Endothelial cell of umbilical vein (primary cell): ENCODE measurements around the gene EXOC1L. TPM values are rescaled to one million over a fixed set of nuclear protein-coding genes. Genes with fewer than 3 reads are reported as not detected.
A peak's percentile ranks its signal among the peaks of the same experiment; 100 is the strongest.

Source experiments
- BruUV-seq: library from RNA; stranded (reverse); fragments of 400-500 nt; replicated peaks from 2 replicates; lab custom pipeline; 2021; lab: Mats Ljungman, UMichigan
- CTCF ChIA-PET: fragments of 300-600, 350-600 bp; sonication (Branson Sonifier 250); formaldehyde crosslinking; loops from one replicate; lab custom pipeline; 2021; ENCODE audit warnings: antibody characterized with exemption, inconsistent platforms; lab: Charles Lee
- POLR2A ChIA-PET: fragments of 300-600, 350-600 bp; sonication (Branson Sonifier 250); formaldehyde crosslinking; loops from one replicate; lab custom pipeline; 2021; ENCODE audit warnings: antibody characterized with exemption, inconsistent platforms; lab: Charles Lee
- DNase-seq: peaks from one replicate; pipeline ENCODE4 v3.0.0-alpha.2; 2011; ENCODE audit warnings: low read depth, low spot score
- FAIRE-seq: peaks from 2 replicates; lab custom pipeline; 2011; peaks lifted over from hg19 to GRCh38; lab: Jason Lieb, UNC
- H2AFZ ChIP-seq: 2 replicates; pipeline ENCODE4 v1.6.0; 2012; ENCODE audit warnings: low read depth, low read length, control low read depth, inconsistent platforms
- H3K27ac ChIP-seq: 2 replicates; pipeline ENCODE4 v1.5.1; 2011; ENCODE audit warnings: low read depth, mild to moderate bottlenecking, control low read depth, low read length, moderate library complexity; ENCODE audit not compliant: insufficient read depth
- H3K27me3 ChIP-seq, 2 experiments: 2 replicates each; pipeline versions ENCODE4 v1.6.0 to v1.6.1; 2011; ENCODE audit warnings: low read length in 2 of 2, mixed read lengths in 1 of 2; ENCODE audit not compliant: control insufficient read depth in 2 of 2, insufficient read depth in 2 of 2
- H3K36me3 ChIP-seq, 2 experiments: 2 replicates in 1 of 2; 3 replicates in 1 of 2; pipeline ENCODE4 v1.5.1; 2011; ENCODE audit warnings: low read length in 2 of 2, mild to moderate bottlenecking in 1 of 2, moderate library complexity in 1 of 2; ENCODE audit not compliant: control insufficient read depth in 2 of 2, insufficient read depth in 2 of 2; ENCODE audit errors: extremely low read depth in 1 of 2
- H3K4me1 ChIP-seq: 3 replicates; pipeline ENCODE4 v1.5.1; 2011; ENCODE audit warnings: mild to moderate bottlenecking, low read length; ENCODE audit not compliant: control insufficient read depth, insufficient read depth; ENCODE audit errors: extremely low read depth
- H3K4me2 ChIP-seq: 2 replicates; pipeline ENCODE4 v1.6.1; 2011; ENCODE audit warnings: low read length, control low read depth, mixed read lengths; ENCODE audit not compliant: insufficient read depth
- H3K4me3 ChIP-seq, 3 experiments: fragments of 200-600 bp in 1 of 3; sonication (generic), shearing (Covaris generic) in 1 of 3; replicated peaks in 1 of 3; 2 replicates each; pipeline ENCODE4 v1.5.1; 2011 to 2016; ENCODE audit warnings: control low read depth in 3 of 3, low read length in 3 of 3, mild to moderate bottlenecking in 2 of 3, inconsistent platforms in 1 of 3, low read depth in 1 of 3, moderate library complexity in 1 of 3; ENCODE audit not compliant: insufficient read depth in 1 of 3
- H3K79me2 ChIP-seq: 2 replicates; pipeline ENCODE4 v1.6.0; 2012; ENCODE audit warnings: low read length, inconsistent platforms; ENCODE audit not compliant: control insufficient read depth, insufficient read depth
- H3K9ac ChIP-seq: replicated peaks from 2 replicates; pipeline ENCODE3; 2011; ENCODE audit warnings: low read length, control low read depth; ENCODE audit not compliant: insufficient read depth; ENCODE audit errors: extremely low read depth
- H3K9me1 ChIP-seq: replicated peaks from 3 replicates; pipeline ENCODE4 v1.6.0; 2011; ENCODE audit warnings: mild to moderate bottlenecking, low read length; ENCODE audit not compliant: control insufficient read depth, insufficient read depth; ENCODE audit errors: extremely low read depth
- H3K9me3 ChIP-seq: replicated peaks from 2 replicates; pipeline ENCODE4 v1.5.1; 2012; ENCODE audit warnings: low read length, inconsistent platforms; ENCODE audit not compliant: control insufficient read depth, insufficient read depth
- H4K20me1 ChIP-seq: replicated peaks from 2 replicates; pipeline ENCODE3; 2011; ENCODE audit warnings: mild to moderate bottlenecking, low read length; ENCODE audit not compliant: control insufficient read depth, insufficient read depth; ENCODE audit errors: extremely low read depth
- EZH2 ChIP-seq: IDR thresholded peaks from 2 replicates; pipeline ENCODE4 v1.6.1; 2012; ENCODE audit warnings: borderline replicate concordance, low read depth, mild to moderate bottlenecking, moderate library complexity, low read length, inconsistent platforms; ENCODE audit not compliant: severe bottlenecking
- FOS ChIP-seq: IDR thresholded peaks from 2 replicates; pipeline ENCODE4 v1.6.1; 2011; ENCODE audit warnings: mild to moderate bottlenecking, low read length, moderate library complexity, borderline replicate concordance; ENCODE audit not compliant: insufficient read depth
- JUN ChIP-seq: IDR thresholded peaks from 2 replicates; pipeline ENCODE4 v1.6.1; 2011; ENCODE audit warnings: borderline replicate concordance, low read depth; ENCODE audit not compliant: insufficient read length, insufficient read depth
- MAX ChIP-seq: IDR thresholded peaks from 2 replicates; pipeline ENCODE4 v1.6.1; 2011; ENCODE audit not compliant: insufficient read depth, insufficient read length
- MYC ChIP-seq: IDR thresholded peaks from one replicate; pipeline ENCODE4 v1.6.1; 2011; ENCODE audit warnings: mild to moderate bottlenecking, low read depth, low read length
- POLR2AphosphoS5 ChIP-seq: IDR thresholded peaks from 2 replicates; pipeline ENCODE4 v1.6.1; 2012; ENCODE audit warnings: low read depth, mild to moderate bottlenecking, control low read depth, low read length, moderate library complexity; ENCODE audit not compliant: insufficient read depth
- dilution Hi-C: fragments of 300-500 bp; cut with MboI; formaldehyde crosslinking; loops from one replicate; pipeline ENCODE4 v1.15.0; 2019; ENCODE audit warnings: low sequenced_read_pairs; ENCODE audit not compliant: extremely low pct_ligation_motif_present
- intact Hi-C: fragments of 100-400 bp; cut with micrococcal nuclease; formaldehyde crosslinking; loops from one replicate; pipeline ENCODE4 v1.10.0; 2022
- polyA plus RNA-seq, 4 experiments: library from polyadenylated mRNA; depleted of rRNA in 3 of 4; stranded (reverse) in 3 of 4; unstranded in 1 of 4; fragments of >200 nt; gene quantifications; 2 replicates each; pipeline versions ENCODE4 v1.2.1 to v1.2.3, GENCODE V29; 2011 to 2012; ENCODE audit warnings: missing spikeins in 1 of 4
- total RNA-seq: library from RNA; stranded (reverse); gene quantifications from 2 replicates; pipeline ENCODE4 v1.2.3, GENCODE V29; 2021
- TF ChIP-seq, protein P1 (sequence below), 2 donors: IDR thresholded peaks; 1 replicate in 1 of 2; 2 replicates in 1 of 2; pipeline ENCODE4 v1.5.1; 2011; ENCODE audit warnings: low read length in 2 of 2, mild to moderate bottlenecking in 2 of 2, moderate library complexity in 2 of 2, control low read depth in 1 of 2, inconsistent platforms in 1 of 2, low read depth in 1 of 2; ENCODE audit not compliant: insufficient read depth in 1 of 2; ENCODE audit errors: extremely low read depth in 1 of 2

EXOC1L gene
- total and polyA plus RNA-seq, 2 donors (not counting 3 experiments of a cell fraction or from before 2014, with no cell fraction given): not detected

DNA sequence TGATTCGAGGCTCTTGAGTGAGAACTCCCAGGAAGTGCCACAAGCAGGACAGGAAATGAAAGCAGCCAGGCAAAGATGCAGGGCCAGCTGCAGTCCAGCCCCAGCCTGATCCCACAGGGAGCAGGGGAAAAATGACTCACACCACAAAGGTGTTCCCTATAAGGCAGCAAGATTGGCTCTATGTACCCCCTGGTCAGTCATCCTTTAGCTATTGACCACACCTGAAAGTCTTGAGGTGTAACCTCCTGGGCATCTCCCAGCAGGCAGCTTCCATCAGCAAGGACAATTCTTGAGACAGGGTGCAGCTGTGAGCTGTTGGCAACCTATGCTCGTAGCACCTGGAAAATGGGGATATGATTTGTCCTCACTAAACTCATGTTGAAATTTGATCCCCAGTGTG lies 27.9 kb upstream of the EXOC1L start:
- Histone ChIP-seq H3K4me3 (no peak overlapping the region), H3K79me2 (no peaks in the 10 kb centered on the region), H3K4me2 (no peak overlapping the region), H2AFZ (no peak overlapping the region), H3K9ac (no peak overlapping the region), H3K9me3 (no peaks in the 10 kb centered on the region), H3K27ac (no peak overlapping the region), H4K20me1 (no peaks in the 10 kb centered on the region), H3K4me1 (peaks cover 2% of the 10 kb centered on the region), H3K36me3 (no peaks in the 10 kb centered on the region), H3K27me3 (peaks cover 26 to 61% of the 10 kb centered on the region in 2 experiments), H3K9me1 (no peaks in the 10 kb centered on the region)
- dilution Hi-C loops: no loop called here
- POLR2A ChIA-PET: no interaction called here
- TF ChIP-seq, protein P1, sequence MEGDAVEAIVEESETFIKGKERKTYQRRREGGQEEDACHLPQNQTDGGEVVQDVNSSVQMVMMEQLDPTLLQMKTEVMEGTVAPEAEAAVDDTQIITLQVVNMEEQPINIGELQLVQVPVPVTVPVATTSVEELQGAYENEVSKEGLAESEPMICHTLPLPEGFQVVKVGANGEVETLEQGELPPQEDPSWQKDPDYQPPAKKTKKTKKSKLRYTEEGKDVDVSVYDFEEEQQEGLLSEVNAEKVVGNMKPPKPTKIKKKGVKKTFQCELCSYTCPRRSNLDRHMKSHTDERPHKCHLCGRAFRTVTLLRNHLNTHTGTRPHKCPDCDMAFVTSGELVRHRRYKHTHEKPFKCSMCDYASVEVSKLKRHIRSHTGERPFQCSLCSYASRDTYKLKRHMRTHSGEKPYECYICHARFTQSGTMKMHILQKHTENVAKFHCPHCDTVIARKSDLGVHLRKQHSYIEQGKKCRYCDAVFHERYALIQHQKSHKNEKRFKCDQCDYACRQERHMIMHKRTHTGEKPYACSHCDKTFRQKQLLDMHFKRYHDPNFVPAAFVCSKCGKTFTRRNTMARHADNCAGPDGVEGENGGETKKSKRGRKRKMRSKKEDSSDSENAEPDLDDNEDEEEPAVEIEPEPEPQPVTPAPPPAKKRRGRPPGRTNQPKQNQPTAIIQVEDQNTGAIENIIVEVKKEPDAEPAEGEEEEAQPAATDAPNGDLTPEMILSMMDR (IDR thresholded peaks at IDR 0.05; ENCODE audit: extremely low read depth in 1 of 2, insufficient read depth in 1 of 2, low read depth in 1 of 2, low read length in 2 of 2): no peak
- TF ChIP-seq FOS: no peak
- DNase-seq: no peak
- intact Hi-C loops: no loop called here
- BruUV-seq: no TSS peak
- CTCF ChIA-PET: no interaction called here
- FAIRE-seq: no peak

DNA sequence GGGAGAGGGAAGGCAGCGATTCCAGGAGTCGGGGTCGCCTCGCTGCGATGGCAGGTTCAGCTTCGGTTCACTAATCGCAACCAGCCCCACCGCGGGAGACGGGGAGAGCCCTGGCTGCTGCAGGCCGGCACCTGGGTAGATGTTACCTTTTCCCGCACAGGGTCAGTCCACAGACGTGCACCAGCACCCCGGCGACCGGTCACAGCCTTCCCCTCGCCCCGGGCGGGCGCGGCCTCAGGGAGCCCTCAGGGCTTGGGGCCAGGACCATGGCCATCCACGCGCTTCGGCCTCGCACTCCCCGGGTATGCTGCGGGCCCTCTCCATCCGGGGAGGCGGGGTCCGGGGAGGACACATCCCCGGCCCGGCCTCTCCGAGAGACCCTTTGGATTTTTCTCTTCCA lies 26.1 kb upstream of the EXOC1L start:
- H3K36me3 ChIP-seq: no peaks in the 10 kb centered on the region
- FAIRE-seq: no peak
- CTCF ChIA-PET: no interaction called here
- dilution Hi-C loops (no loop called here), intact Hi-C loops (no loop called here)
- peaks cover 33 to 74% of the 10 kb centered on the region in 2 experiments for H3K27me3 ChIP-seq
- no peak overlapping the region for H3K9ac ChIP-seq
- H3K9me3 ChIP-seq: no peaks in the 10 kb centered on the region
- BruUV-seq: no TSS peak
- TF ChIP-seq JUN: no peak
- no peak for TF ChIP-seq MYC
- TF ChIP-seq, protein P1 (IDR thresholded peaks at IDR 0.05; ENCODE audit: extremely low read depth in 1 of 2, insufficient read depth in 1 of 2, low read depth in 1 of 2, low read length in 2 of 2): no peak
- TF ChIP-seq MAX: no peak
- TF ChIP-seq EZH2: peak; percentile 80
- TF ChIP-seq POLR2AphosphoS5: no peak
- no peaks in the 10 kb centered on the region for H3K9me1 ChIP-seq
- H4K20me1 ChIP-seq: no peaks in the 10 kb centered on the region
- no peak for DNase-seq
- no peak overlapping the region for H2AFZ ChIP-seq
- no peak overlapping the region for H3K4me2 ChIP-seq
- H3K4me3 ChIP-seq: no peak overlapping the region
- peaks cover 2% of the 10 kb centered on the region for H3K4me1 ChIP-seq
- H3K27ac ChIP-seq: no peak overlapping the region
- no peaks in the 10 kb centered on the region for H3K79me2 ChIP-seq
- POLR2A ChIA-PET: no interaction called here
